DOHH2 (cell line): ENCODE measurements around the gene ANKRD40CL.

Experiments
- EZH2phosphoT487 ChIP-seq: fragments of 200-600 bp; sonication (generic); IDR thresholded peaks from 2 replicates; pipeline ENCODE4 v1.6.1; 2017; ENCODE audit warnings: borderline replicate concordance, mild to moderate bottlenecking, antibody characterized with exemption, low read length, moderate library complexity, mixed read lengths
- TF ChIP-seq, protein P1 (sequence below): fragments of 200-600 bp; sonication (generic); IDR thresholded peaks from one replicate; pipeline ENCODE4 v1.5.1; 2014; ENCODE audit warnings: antibody characterized with exemption, mild to moderate bottlenecking, low read depth, low read length; ENCODE audit not compliant: poor library complexity, severe bottlenecking

DNA sequence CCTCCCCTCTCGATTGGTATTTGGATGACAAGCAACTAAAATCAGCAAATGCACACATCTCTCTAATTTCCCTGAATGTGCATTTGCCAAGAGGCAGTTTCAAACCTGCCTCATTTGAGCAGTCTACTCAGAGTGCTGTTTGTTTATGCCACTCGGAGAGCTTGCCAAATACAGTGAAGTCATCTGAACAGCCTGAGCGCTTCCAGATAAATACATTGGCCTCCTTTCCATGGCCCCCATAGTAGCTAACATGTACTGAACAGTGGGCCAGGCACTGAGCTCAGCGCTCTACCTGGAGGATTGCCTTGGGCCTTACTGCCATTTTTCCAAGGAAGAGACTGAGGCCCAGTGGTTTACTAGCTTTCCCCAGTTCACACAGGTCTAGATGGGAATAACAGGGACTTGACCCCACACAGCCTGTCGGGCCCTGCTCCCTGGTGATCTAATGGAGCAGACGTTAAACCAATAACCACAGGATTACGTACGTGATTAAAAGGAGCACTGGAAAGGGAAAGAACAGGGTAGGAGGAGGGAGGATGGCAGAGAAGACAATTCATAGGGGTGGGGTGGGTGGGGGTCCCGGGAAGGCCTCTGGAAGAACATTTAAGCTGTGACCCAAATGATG is 18.7 kb upstream of the ANKRD40CL start:
- TF ChIP-seq, protein P1, sequence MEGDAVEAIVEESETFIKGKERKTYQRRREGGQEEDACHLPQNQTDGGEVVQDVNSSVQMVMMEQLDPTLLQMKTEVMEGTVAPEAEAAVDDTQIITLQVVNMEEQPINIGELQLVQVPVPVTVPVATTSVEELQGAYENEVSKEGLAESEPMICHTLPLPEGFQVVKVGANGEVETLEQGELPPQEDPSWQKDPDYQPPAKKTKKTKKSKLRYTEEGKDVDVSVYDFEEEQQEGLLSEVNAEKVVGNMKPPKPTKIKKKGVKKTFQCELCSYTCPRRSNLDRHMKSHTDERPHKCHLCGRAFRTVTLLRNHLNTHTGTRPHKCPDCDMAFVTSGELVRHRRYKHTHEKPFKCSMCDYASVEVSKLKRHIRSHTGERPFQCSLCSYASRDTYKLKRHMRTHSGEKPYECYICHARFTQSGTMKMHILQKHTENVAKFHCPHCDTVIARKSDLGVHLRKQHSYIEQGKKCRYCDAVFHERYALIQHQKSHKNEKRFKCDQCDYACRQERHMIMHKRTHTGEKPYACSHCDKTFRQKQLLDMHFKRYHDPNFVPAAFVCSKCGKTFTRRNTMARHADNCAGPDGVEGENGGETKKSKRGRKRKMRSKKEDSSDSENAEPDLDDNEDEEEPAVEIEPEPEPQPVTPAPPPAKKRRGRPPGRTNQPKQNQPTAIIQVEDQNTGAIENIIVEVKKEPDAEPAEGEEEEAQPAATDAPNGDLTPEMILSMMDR = no peak
- TF ChIP-seq EZH2phosphoT487 = no peak
